OCI-LY3 (cell line): ENCODE measurements around the gene KIFAP3.
A peak's percentile ranks its signal among the peaks of the same experiment; 100 is the strongest.
"Not testable (repeated sequence)": the region's sequence is repeated elsewhere in the genome, so short reads cannot be mapped to it uniquely, and the experiment has no call there.

Experiments
- H2AFZ ChIP-seq: fragments of 200-600, 300-600 bp; shearing (Covaris generic); 2 replicates; pipeline ENCODE4 v1.6.0; 2014; ENCODE audit warnings: antibody characterized with exemption, low read depth, low read length
- H3K27ac ChIP-seq: fragments of 200-600, 300-600 bp; sonication (generic); 2 replicates; pipeline ENCODE4 v1.5.1; 2014; ENCODE audit warnings: mild to moderate bottlenecking, low read length, moderate library complexity, mixed read lengths
- H3K27me3 ChIP-seq: fragments of 200-600, 300-600 bp; sonication (generic); 2 replicates; pipeline ENCODE4 v1.6.1; 2014; ENCODE audit warnings: low read depth, low read length, mixed read lengths
- H3K36me3 ChIP-seq: fragments of 200-600, 300-600 bp; sonication (generic); replicated peaks from 2 replicates; pipeline ENCODE3; 2014; ENCODE audit warnings: low read depth, low read length, mixed read lengths
- H3K4me1 ChIP-seq: fragments of 300-600, 200-600 bp; sonication (generic); 2 replicates; pipeline ENCODE4 v1.6.1; 2014; ENCODE audit warnings: low read length, mixed read lengths
- H3K4me2 ChIP-seq: fragments of 200-600, 300-600 bp; sonication (generic); 2 replicates; pipeline ENCODE4 v1.6.1; 2014; ENCODE audit warnings: low read length, mixed read lengths
- H3K4me3 ChIP-seq: fragments of 300-600, 200-600 bp; sonication (generic); 2 replicates; pipeline ENCODE4 v1.5.1; 2014; ENCODE audit warnings: antibody characterized with exemption, mild to moderate bottlenecking, low read length, moderate library complexity
- H3K79me2 ChIP-seq: fragments of 300-600, 200-600 bp; shearing (Covaris generic); 2 replicates; pipeline ENCODE4 v1.6.1; 2014; ENCODE audit warnings: mild to moderate bottlenecking, low read length, mixed read lengths
- H3K9ac ChIP-seq: fragments of 300-600, 200-600 bp; shearing (Covaris generic); 2 replicates; pipeline ENCODE4 v1.6.0; 2014; ENCODE audit warnings: mild to moderate bottlenecking, low read length, moderate library complexity
- H3K9me3 ChIP-seq: fragments of 200-600, 300-600 bp; shearing (Covaris generic); 2 replicates; pipeline ENCODE4 v1.6.1; 2014; ENCODE audit warnings: low read length, mixed read lengths; ENCODE audit not compliant: insufficient read depth
- H4K20me1 ChIP-seq: fragments of 200-600, 300-600 bp; sonication (generic); 2 replicates; pipeline ENCODE4 v1.6.1; 2016; ENCODE audit warnings: low read length, mixed read lengths; ENCODE audit not compliant: insufficient read depth
- CTCF ChIP-seq: fragments of 200-600, 300-600 bp; sonication (generic); IDR thresholded peaks from 2 replicates; pipeline ENCODE4 v1.5.1; 2014; ENCODE audit warnings: antibody characterized with exemption, low read length, low read depth
- EZH2phosphoT487 ChIP-seq: fragments of 200-600 bp; shearing (Covaris generic); IDR thresholded peaks from 2 replicates; pipeline ENCODE4 v1.6.1; 2018; ENCODE audit warnings: antibody characterized with exemption, mixed run types, low read depth

The KIFAP3 gene

GRCh38 chr1:169918927-169919326 lies 155.6 kb downstream of the KIFAP3 start:
- Histone ChIP-seq H3K9ac (no peak overlapping the region), H3K27ac (no peak overlapping the region), H3K4me3 (no peak overlapping the region), H2AFZ (no peak overlapping the region), H3K4me1 (peaks cover 42% of the 10 kb centered on the region), H3K27me3 (no peaks in the 10 kb centered on the region), H3K36me3 (no peaks in the 10 kb centered on the region), H3K79me2 (no peaks in the 10 kb centered on the region), H4K20me1 (no peaks in the 10 kb centered on the region), H3K9me3 (no peaks in the 10 kb centered on the region), H3K4me2 (no peak overlapping the region)
- TF ChIP-seq EZH2phosphoT487 (no peak), CTCF (no peak)

GRCh38 chr1:169918220-169918619 lies 156.3 kb downstream of the KIFAP3 start:
- H3K79me2 ChIP-seq, H2AFZ ChIP-seq, H3K36me3 ChIP-seq, H3K4me2 ChIP-seq, H4K20me1 ChIP-seq, H3K9ac ChIP-seq, H3K27me3 ChIP-seq, H3K4me3 ChIP-seq, H3K27ac ChIP-seq, H3K9me3 ChIP-seq: not testable (repeated sequence)
- peaks cover 49% of the 10 kb centered on the region for H3K4me1 ChIP-seq

- Histone ChIP-seq H3K4me2 (peak overlapping the region; percentile 86), H3K9me3 (no peaks in the 10 kb centered on the region), H4K20me1 (no peaks in the 10 kb centered on the region), H3K27ac (peak overlapping the region; percentile 80), H2AFZ (peak overlapping the region; percentile 7; the same call in 1 of the 2 replicates), H3K4me1 (peaks cover 52% of the 10 kb centered on the region), H3K9ac (peak overlapping the region; percentile 73), H3K36me3 (no peaks in the 10 kb centered on the region), H3K4me3 (peak overlapping the region; percentile 74), H3K27me3 (no peaks in the 10 kb centered on the region), H3K79me2 (no peaks in the 10 kb centered on the region)
- TF ChIP-seq CTCF (no peak), EZH2phosphoT487 (no peak)
Observed at GRCh38 chr1:169915150-169915549, 159.3 kb downstream of the KIFAP3 start.

- Histone ChIP-seq H3K27me3 (no peaks in the 10 kb centered on the region), H2AFZ (peak overlapping the region; percentile 7; the same call in 1 of the 2 replicates), H3K27ac (peak overlapping the region; percentile 80), H3K4me2 (peak overlapping the region; percentile 86), H3K4me1 (peaks cover 52% of the 10 kb centered on the region), H3K36me3 (no peaks in the 10 kb centered on the region), H3K4me3 (peak overlapping the region; percentile 74), H3K9ac (peak overlapping the region; percentile 73), H3K9me3 (no peaks in the 10 kb centered on the region), H3K79me2 (no peaks in the 10 kb centered on the region), H4K20me1 (no peaks in the 10 kb centered on the region)
- TF ChIP-seq CTCF (no peak), EZH2phosphoT487 (no peak)
Observed at GRCh38 chr1:169914531-169914930, 160.0 kb downstream of the KIFAP3 start.

- no peaks in the 10 kb centered on the region for H3K79me2 ChIP-seq
- H3K27me3 ChIP-seq = no peaks in the 10 kb centered on the region
- H3K9me3 ChIP-seq = no peaks in the 10 kb centered on the region
- H3K4me3 ChIP-seq = no peak overlapping the region
- H4K20me1 ChIP-seq = no peaks in the 10 kb centered on the region
- no peaks in the 10 kb centered on the region for H3K36me3 ChIP-seq
- H2AFZ ChIP-seq = no peak overlapping the region
- peaks cover 32% of the 10 kb centered on the region for H3K4me1 ChIP-seq
- TF ChIP-seq CTCF (no peak), EZH2phosphoT487 (no peak)
- no peak overlapping the region for H3K9ac ChIP-seq
- no peak overlapping the region for H3K27ac ChIP-seq
- no peak overlapping the region for H3K4me2 ChIP-seq
Observed at GRCh38 chr1:169909499-169909898, 165.0 kb downstream of the KIFAP3 start.
